Endodermal cell (in vitro differentiated cells): ENCODE results near the gene SPNS1. TPM values are rescaled to one million over a fixed set of nuclear protein-coding genes. Genes with fewer than 3 reads are reported as not detected.

Experiments
- DNase-seq: peaks from one replicate; pipeline ENCODE4 v3.0.0-alpha.2; 2017
- H3K27ac ChIP-seq: 2 replicates; pipeline ENCODE4 v1.5.1; 2013; ENCODE audit warnings: mild to moderate bottlenecking, low read depth, low read length, moderate library complexity
- H3K27me3 ChIP-seq: 2 replicates; pipeline ENCODE4 v1.6.1; 2013; ENCODE audit warnings: mild to moderate bottlenecking, low read length, moderate library complexity; ENCODE audit not compliant: insufficient read depth, control insufficient read depth, poor library complexity, severe bottlenecking
- H3K36me3 ChIP-seq: 2 replicates; pipeline ENCODE4 v1.7.0; 2013; ENCODE audit warnings: mild to moderate bottlenecking, low read length, moderate library complexity; ENCODE audit not compliant: control insufficient read depth, insufficient read depth
- H3K4me1 ChIP-seq: one replicate; pipeline ENCODE4 v1.7.0; 2013; ENCODE audit warnings: low read length; ENCODE audit not compliant: control insufficient read depth, insufficient read depth
- H3K4me3 ChIP-seq: 2 replicates; pipeline ENCODE4 v1.5.1; 2013; ENCODE audit warnings: mild to moderate bottlenecking, low read length, moderate library complexity
- H3K9ac ChIP-seq: 2 replicates; pipeline ENCODE4 v1.6.1; 2013; ENCODE audit warnings: mild to moderate bottlenecking, low read length, moderate library complexity; ENCODE audit not compliant: poor library complexity, severe bottlenecking; ENCODE audit errors: extremely low read depth
- H3K9me3 ChIP-seq: 2 replicates; pipeline ENCODE4 v1.6.1; 2013; ENCODE audit warnings: mild to moderate bottlenecking, low read length, moderate library complexity; ENCODE audit not compliant: control insufficient read depth
- H3K27ac Mint-ChIP-seq: 2 replicates; pipeline ENCODE4 v1.8.0; 2020; ENCODE audit warnings: mixed read lengths
- H3K27me3 Mint-ChIP-seq: 2 replicates; pipeline ENCODE4 v1.8.0; 2021; ENCODE audit warnings: mild to moderate bottlenecking, mixed read lengths; ENCODE audit not compliant: insufficient read depth
- H3K36me3 Mint-ChIP-seq: 2 replicates; pipeline ENCODE4 v1.8.0; 2020; ENCODE audit warnings: low read depth, mixed read lengths
- H3K4me1 Mint-ChIP-seq: 2 replicates; pipeline ENCODE4 v1.8.0; 2020; ENCODE audit warnings: mixed read lengths
- H3K4me3 Mint-ChIP-seq: 2 replicates; pipeline ENCODE4 v1.8.0; 2020; ENCODE audit warnings: mild to moderate bottlenecking, moderate library complexity, mixed read lengths
- H3K9me3 Mint-ChIP-seq: 2 replicates; pipeline ENCODE4 v1.8.0; 2020; ENCODE audit warnings: mild to moderate bottlenecking, mixed read lengths
- CTCF ChIP-seq: fragments of 200-600 bp; sonication (generic); conservative IDR thresholded peaks from 2 replicates; pipeline ENCODE4 v1.5.0; 2021; ENCODE audit warnings: antibody characterized with exemption, mild to moderate bottlenecking
- WGBS, 2 experiments: methylation state at CpG; one replicate each; pipeline versions ENCODE4 v1.1.5 to v1.1.7; 2013; ENCODE audit warnings: missing lambda C conversion rate in 2 of 2, mixed read lengths in 1 of 2; ENCODE audit not compliant: insufficient coverage in 1 of 2, insufficient read length in 1 of 2; 5-methylcytosine and 5-hydroxymethylcytosine counted together
- total RNA-seq, 2 donors: library from RNA; stranded (reverse); fragmentation: NEBNext Ultra II Directional in 1 of 2; extraction: Animal tissue kit (Norgen Biotek cat#: 25700) in 1 of 2; gene quantifications; 2 replicates in 1 of 2; 3 replicates in 1 of 2; pipeline ENCODE4 v1.2.1, GENCODE V29; 2021

Gene SPNS1
- total RNA-seq, 2 donors from 2014 or later, result 54.9 to 55.2 TPM

DNA sequence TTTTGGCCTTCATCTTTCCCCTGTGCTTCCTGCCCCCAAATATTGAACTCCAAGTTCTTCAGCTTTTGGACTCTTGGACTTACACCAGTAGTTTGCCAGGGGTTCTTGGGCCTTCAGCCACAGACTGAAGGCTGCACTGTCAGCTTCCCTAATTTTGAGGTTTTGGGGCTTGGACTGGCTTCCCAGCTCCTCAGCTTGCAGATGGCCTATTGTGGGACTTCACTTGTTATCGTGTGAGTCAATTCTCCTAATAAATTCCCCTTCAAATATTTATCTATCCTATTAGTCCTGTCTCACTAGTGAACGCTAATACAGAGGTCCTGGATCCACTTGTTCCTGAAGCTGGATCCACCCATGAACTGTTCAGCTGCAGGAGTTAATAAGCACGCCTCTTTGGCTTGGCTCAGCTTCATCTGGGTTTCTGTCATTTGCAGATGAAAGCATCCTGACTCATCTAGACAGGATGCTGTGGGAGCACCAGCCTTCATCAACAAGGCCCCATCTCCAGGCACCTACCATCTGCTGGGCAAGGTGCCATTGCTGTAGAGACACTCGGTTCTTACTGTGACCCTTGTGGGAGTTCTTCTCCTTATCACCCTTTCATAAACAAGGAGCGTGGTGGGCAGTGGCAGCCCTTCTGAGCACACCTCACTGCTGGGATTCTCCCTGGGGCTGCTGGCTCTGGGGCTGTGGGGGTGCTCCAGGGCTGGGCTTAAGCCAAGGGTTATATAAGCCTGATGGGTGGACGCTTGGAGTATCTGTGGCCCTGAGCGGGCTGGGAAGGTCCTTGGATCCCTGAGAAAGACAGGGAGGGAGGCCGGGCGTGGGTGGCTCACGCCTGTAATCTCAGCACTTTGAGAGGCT is 33.4 kb downstream of the SPNS1 start:
- TF ChIP-seq CTCF, result no peak
- H3K36me3 ChIP-seq, result no peaks in the 10 kb centered on the region
- Mint-ChIP-seq H3K4me3 (no peak overlapping the region), H3K36me3 (no peaks in the 10 kb centered on the region), H3K4me1 (no peaks in the 10 kb centered on the region), H3K27ac (no peak overlapping the region), H3K9me3 (no peaks in the 10 kb centered on the region), H3K27me3 (no peaks in the 10 kb centered on the region)
- no peaks in the 10 kb centered on the region for H3K9me3 ChIP-seq
- H3K27me3 ChIP-seq, result no peaks in the 10 kb centered on the region
- no peak overlapping the region for H3K4me3 ChIP-seq
- no peaks in the 10 kb centered on the region for H3K4me1 ChIP-seq
- 93 to 97% methylated on average over 8 to 10 of the region's 10 CpGs for WGBS, 2 experiments
- no peak overlapping the region for H3K27ac ChIP-seq
- no peak overlapping the region for H3K9ac ChIP-seq
- no peak for DNase-seq

DNA sequence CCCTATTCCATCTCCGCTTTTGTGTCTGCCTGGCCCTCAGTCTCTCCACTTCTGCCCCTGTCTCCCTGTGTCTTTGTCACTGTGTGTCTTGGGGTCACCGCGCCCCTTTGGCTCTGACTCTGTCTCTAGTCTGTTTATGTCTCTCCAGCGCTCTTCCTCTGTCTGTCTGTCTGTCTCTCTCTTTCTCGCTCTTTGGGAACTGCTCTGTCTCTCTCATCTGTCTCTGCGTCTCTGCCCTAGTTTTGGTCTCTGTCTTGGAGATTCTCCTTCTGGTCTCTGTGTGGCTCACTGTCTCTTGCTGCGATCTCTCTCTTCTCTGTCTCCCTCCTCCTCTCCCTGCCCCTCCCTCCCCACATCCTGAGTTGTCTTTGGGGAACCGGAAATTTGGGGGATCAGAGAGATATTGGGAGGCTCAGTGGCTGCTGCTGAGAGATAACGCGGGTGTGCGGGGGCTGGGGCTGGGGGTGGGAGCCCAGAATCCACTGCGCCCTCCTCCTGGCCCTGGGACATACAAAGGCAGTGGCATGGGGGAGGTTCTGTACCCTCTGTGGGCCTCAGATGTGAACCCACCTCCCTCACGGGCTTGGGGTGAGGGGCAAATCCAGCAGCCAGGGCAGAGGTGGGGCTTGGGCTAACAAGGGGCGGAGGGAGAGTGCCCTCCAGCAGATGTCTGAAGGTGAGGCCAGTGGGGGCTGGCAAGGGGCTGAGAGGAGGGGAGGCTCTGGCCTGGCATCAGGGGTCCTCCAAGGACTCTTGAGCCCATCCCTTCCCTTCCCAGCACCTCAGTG is 34.7 kb downstream of the SPNS1 start:
- Histone ChIP-seq H3K27me3 (no peaks in the 10 kb centered on the region), H3K4me3 (no peak overlapping the region), H3K9ac (no peak overlapping the region), H3K4me1 (no peaks in the 10 kb centered on the region), H3K36me3 (no peaks in the 10 kb centered on the region), H3K27ac (no peak overlapping the region), H3K9me3 (no peaks in the 10 kb centered on the region)
- DNase-seq, result no peak
- Mint-ChIP-seq H3K27ac (no peak overlapping the region), H3K4me3 (no peak overlapping the region), H3K27me3 (no peaks in the 10 kb centered on the region), H3K4me1 (no peaks in the 10 kb centered on the region), H3K9me3 (no peaks in the 10 kb centered on the region), H3K36me3 (no peaks in the 10 kb centered on the region)
- no peak for TF ChIP-seq CTCF
- 90 to 95% methylated on average over 10 to 14 of the region's 14 CpGs for WGBS, 2 experiments

- no peak overlapping the region for H3K4me3 Mint-ChIP-seq
- Histone ChIP-seq H3K27me3 (no peaks in the 10 kb centered on the region), H3K9ac (no peak overlapping the region), H3K4me3 (no peak overlapping the region), H3K4me1 (no peaks in the 10 kb centered on the region), H3K9me3 (no peaks in the 10 kb centered on the region), H3K27ac (no peak overlapping the region), H3K36me3 (no peaks in the 10 kb centered on the region)
- no peaks in the 10 kb centered on the region for H3K4me1 Mint-ChIP-seq
- no peak for TF ChIP-seq CTCF
- H3K27me3 Mint-ChIP-seq, result no peaks in the 10 kb centered on the region
- no peak overlapping the region for H3K27ac Mint-ChIP-seq
- WGBS, 2 experiments, result 95 to 100% methylated on average over 1 to 2 of the region's 2 CpGs
- H3K9me3 Mint-ChIP-seq, result no peaks in the 10 kb centered on the region
- H3K36me3 Mint-ChIP-seq, result no peaks in the 10 kb centered on the region
- DNase-seq, result no peak
These were observed 35.2 kb downstream of the SPNS1 start for GRCh38 chr16:29009838-29010166.
